ENCODE measurements around the gene ARID3C.

GRCh38 chr9:34584970-34585369, 43.9 kb downstream of the ARID3C start:
- TF ChIP-seq EZH2 (IDR thresholded peaks at IDR 0.05; ENCODE audit: low read length, missing control alignments) (peak; percentile 26), CTCF (conservative IDR thresholded peaks at IDR 0.05 in 1 of 2, IDR thresholded peaks at IDR 0.05 in 1 of 2; ENCODE audit: low read depth in 1 of 2, low read length in 2 of 2) (no peak)
